GM21737 (cell line): ENCODE measurements around the gene FXYD6.

Source experiments
- ATAC-seq: cut with Tn5 transposase; IDR thresholded peaks from one replicate; pipeline ENCODE4 v1.9.1; 2021; ENCODE audit warnings: mild to moderate bottlenecking, moderate library complexity; ENCODE audit not compliant: unreplicated experiment

The FXYD6 gene

GRCh38 chr11:117833401-117833891, 43.0 kb downstream of the FXYD6 start:
- no peak for ATAC-seq

- ATAC-seq: no peak
These were observed 43.9 kb downstream of the FXYD6 start for GRCh38 chr11:117832511-117832910.

- no peak for ATAC-seq
These were observed 44.6 kb downstream of the FXYD6 start for GRCh38 chr11:117831661-117832415.

- no peak for ATAC-seq
These were observed 45.6 kb downstream of the FXYD6 start for GRCh38 chr11:117830674-117831351.

GRCh38 chr11:117830072-117830471, 46.4 kb downstream of the FXYD6 start:
- no peak for ATAC-seq

- ATAC-seq: no peak
These were observed 47.1 kb downstream of the FXYD6 start for GRCh38 chr11:117829369-117829725.

- no peak for ATAC-seq
These were observed 47.7 kb downstream of the FXYD6 start for GRCh38 chr11:117828611-117829368.

GRCh38 chr11:117827521-117828511, 48.6 kb downstream of the FXYD6 start:
- no peak for ATAC-seq

- ATAC-seq: no peak
These were observed 49.6 kb downstream of the FXYD6 start for GRCh38 chr11:117826832-117827231.

- no peak for ATAC-seq
These were observed 50.3 kb downstream of the FXYD6 start for GRCh38 chr11:117826190-117826570.

- no peak for ATAC-seq
These were observed 50.8 kb downstream of the FXYD6 start for GRCh38 chr11:117825538-117826189.

GRCh38 chr11:117824571-117825537, 51.6 kb downstream of the FXYD6 start, which contains the start of gene FXYD2:
FXYD2 (minus strand) TSS chr11:117824744; CDS start chr11:117824678, 66 bp downstream.
- ATAC-seq: no peak

- ATAC-seq: no peak
These were observed 52.5 kb downstream of the FXYD6 start for GRCh38 chr11:117823946-117824420.

- ATAC-seq: no peak
These were observed 53.0 kb downstream of the FXYD6 start for GRCh38 chr11:117823294-117823945.

- ATAC-seq: no peak
These were observed 54.1 kb downstream of the FXYD6 start for GRCh38 chr11:117822074-117823033.

- ATAC-seq: no peak
These were observed 55.0 kb downstream of the FXYD6 start for GRCh38 chr11:117821431-117821830.

- ATAC-seq: no peak
These were observed 55.9 kb downstream of the FXYD6 start for GRCh38 chr11:117820516-117820915.
